Transverse colon (tissue), 4 donors: ENCODE results near the gene SLCO1B1. TPM values are rescaled to one million over a fixed set of nuclear protein-coding genes. Genes with fewer than 3 reads are reported as not detected.

Source experiments
- DNase-seq: peaks from one replicate; pipeline ENCODE4 v3.0.0-alpha.2; 2019
- H3K27ac ChIP-seq, 4 donors: fragments of 200-600 bp; sonication (generic); 2 replicates each; pipeline ENCODE4 v1.5.1; 2016 to 2018; ENCODE audit warnings: inconsistent platforms in 4 of 4
- H3K27me3 ChIP-seq: fragments of 200-600 bp; sonication (generic); 2 replicates; pipeline ENCODE4 v1.5.1; 2017; ENCODE audit warnings: inconsistent platforms
- H3K36me3 ChIP-seq, 4 donors: fragments of 200-600 bp; sonication (generic); 2 replicates each; pipeline ENCODE4 v1.5.1; 2017 to 2019; ENCODE audit warnings: inconsistent platforms in 4 of 4
- H3K4me1 ChIP-seq, 4 donors: fragments of 200-600 bp; sonication (generic); 2 replicates each; pipeline ENCODE4 v1.5.1; 2017 to 2020; ENCODE audit warnings: inconsistent platforms in 4 of 4
- H3K4me3 ChIP-seq, 4 donors: fragments of 200-600 bp; sonication (generic); 1 replicate in 1 of 4; 2 replicates in 3 of 4; pipeline versions ENCODE4 v1.5.1 to v1.6.1; 2017 to 2019; ENCODE audit warnings: inconsistent platforms in 4 of 4
- H3K9me3 ChIP-seq, 2 donors: fragments of 200-600 bp; sonication (generic); 2 replicates each; pipeline ENCODE4 v1.5.1; 2017 to 2019; ENCODE audit warnings: inconsistent platforms in 2 of 2
- CTCF ChIP-seq, 5 experiments: fragments of 200-600 bp in 3 of 5; fragments of 450-650 bp in 2 of 5; sonication (generic) in 3 of 5; IDR thresholded peaks; 1 replicate in 2 of 5; 2 replicates in 3 of 5; pipeline ENCODE4 v1.5.1; 2016 to 2017; ENCODE audit warnings: antibody characterized with exemption in 5 of 5, inconsistent platforms in 3 of 5, mild to moderate bottlenecking in 2 of 5, moderate library complexity in 1 of 5
- EP300 ChIP-seq: sonication (generic); formaldehyde crosslinking; IDR thresholded peaks from one replicate; pipeline ENCODE4 v1.6.1; 2017; ENCODE audit warnings: antibody characterized with exemption, low read depth
- POLR2A ChIP-seq: fragments of 450-650 bp; IDR thresholded peaks from one replicate; pipeline ENCODE4 v1.6.1; 2016; ENCODE audit warnings: antibody characterized with exemption, mild to moderate bottlenecking, moderate library complexity
- POLR2AphosphoS5 ChIP-seq, 3 donors: sonication (generic); formaldehyde crosslinking; IDR thresholded peaks; one replicate each; pipeline ENCODE4 v1.6.1; 2016; ENCODE audit warnings: antibody characterized with exemption in 3 of 3
- WGBS, 2 donors: methylation state at CpG; one replicate each; pipeline ENCODE4 v1.1.5; 2018; ENCODE audit warnings: low coverage in 1 of 2; 5-methylcytosine and 5-hydroxymethylcytosine counted together
- in situ Hi-C, 4 donors: fragments of 200-750 bp; cut with MboI; loops; one replicate each; pipeline versions ENCODE4 v1.15.0 to v1.15.1; 2017; ENCODE audit warnings: low sequenced_read_pairs in 3 of 4, low pct_ligation_motif_present in 1 of 4, low pct_unique_long_range_greater_than_20kb in 1 of 4
- intact Hi-C: fragments of 100-400 bp; cut with DNase I; formaldehyde crosslinking; loops from one replicate; pipeline ENCODE4 v1.15.1; 2023; ENCODE audit warnings: low total_unique reads
- total RNA-seq, 4 donors: library from RNA; depleted of rRNA; stranded (reverse); fragments of >200 nt; gene quantifications; one replicate each; pipeline ENCODE4 v1.1.0, GENCODE V29; 2016

The SLCO1B1 gene
- total RNA-seq, 4 donors from 2014 or later = not detected

DNA sequence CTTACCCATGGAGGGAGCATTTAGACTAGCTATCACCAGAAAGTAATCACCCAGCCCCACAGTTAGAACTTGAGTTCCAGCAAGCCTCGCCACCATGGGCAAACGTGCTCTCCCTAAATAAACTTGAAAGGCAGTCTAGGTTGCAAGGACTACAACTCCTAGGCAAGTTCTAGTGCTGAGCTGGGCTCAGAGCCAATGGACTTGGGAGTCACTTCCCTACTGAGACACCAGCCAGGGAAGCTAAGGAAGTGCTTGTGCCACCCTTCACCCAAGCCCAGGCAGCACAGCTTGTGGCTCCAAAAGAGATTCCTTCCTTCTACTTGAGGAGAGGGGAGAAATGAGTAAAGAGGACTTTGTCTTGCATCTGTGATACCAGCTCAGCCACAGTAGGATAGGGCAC is 145.8 kb downstream of the SLCO1B1 start:
- in situ Hi-C loops = no loop called here
- Histone ChIP-seq H3K36me3 (no peaks in the 10 kb centered on the region), H3K27me3 (no peaks in the 10 kb centered on the region), H3K9me3 (no peaks in the 10 kb centered on the region), H3K4me1 (no peaks in the 10 kb centered on the region), H3K4me3 (no peak overlapping the region), H3K27ac (no peak overlapping the region)
- DNase-seq = no peak
- TF ChIP-seq POLR2A (no peak), EP300 (no peak), POLR2AphosphoS5 (IDR thresholded peaks at IDR 0.05) (no peak), CTCF (IDR thresholded peaks at IDR 0.05) (no peak)
- WGBS, 2 donors = 41% methylated on average over 2 of the region's 2 CpGs; no CpG with 5 or more reads in 1 of the 2 donors
- intact Hi-C loops = no loop called here

Other genes starting within 250 kb of the SLCO1B1 start
- gene SLCO1A2, start 203.7 kb downstream of the SLCO1B1 start, total RNA-seq = not detected
- not detected for gene IAPP, start 241.7 kb downstream of the SLCO1B1 start, total RNA-seq